Neuronal stem cell (in vitro differentiated cells): ENCODE results near the gene RIPPLY1.
A peak's percentile ranks its signal among the peaks of the same experiment; 100 is the strongest.

Experiments used
- DNase-seq: peaks from one replicate; pipeline ENCODE4 v3.0.0-alpha.2; 2013; ENCODE audit warnings: low spot score
- H2AFZ ChIP-seq: one replicate; pipeline ENCODE4 v1.6.1; 2013; ENCODE audit warnings: mild to moderate bottlenecking, low read length, inconsistent platforms
- H2AK5ac ChIP-seq: 2 replicates; pipeline ENCODE4 v1.6.1; 2013; ENCODE audit warnings: low read depth, mild to moderate bottlenecking, inconsistent platforms, low read length, moderate library complexity, mixed read lengths
- H2BK120ac ChIP-seq: 2 replicates; pipeline ENCODE4 v1.6.1; 2013; ENCODE audit warnings: low read depth, mild to moderate bottlenecking, inconsistent platforms, low read length, moderate library complexity, mixed read lengths
- H2BK12ac ChIP-seq: one replicate; pipeline ENCODE4 v1.6.1; 2013; ENCODE audit warnings: low read length, inconsistent platforms
- H2BK15ac ChIP-seq: 2 replicates; pipeline ENCODE4 v1.6.1; 2013; ENCODE audit warnings: mild to moderate bottlenecking, low read length, inconsistent platforms, mixed read lengths
- H2BK5ac ChIP-seq: one replicate; pipeline ENCODE4 v1.6.1; 2013; ENCODE audit warnings: inconsistent platforms, mild to moderate bottlenecking, low read length, moderate library complexity
- H3K14ac ChIP-seq: one replicate; pipeline ENCODE4 v1.6.1; 2013; ENCODE audit warnings: low read length, inconsistent platforms
- H3K18ac ChIP-seq: 2 replicates; pipeline ENCODE4 v1.6.1; 2013; ENCODE audit warnings: low read length, inconsistent platforms
- H3K23ac ChIP-seq: 2 replicates; pipeline ENCODE4 v1.6.1; 2013; ENCODE audit warnings: low read depth, mild to moderate bottlenecking, mixed read lengths, low read length, inconsistent platforms; ENCODE audit not compliant: poor library complexity
- H3K27ac ChIP-seq: replicated peaks from 3 replicates; pipeline ENCODE4 v1.5.1; 2013; ENCODE audit warnings: low read length, inconsistent platforms
- H3K27me3 ChIP-seq, 3 experiments: 2 replicates each; pipeline ENCODE4 v1.6.1; 2013; ENCODE audit warnings: low read length in 3 of 3, mild to moderate bottlenecking in 2 of 3, inconsistent platforms in 1 of 3, low read depth in 1 of 3, mixed read lengths in 1 of 3, moderate library complexity in 1 of 3; ENCODE audit not compliant: control insufficient read depth in 3 of 3, insufficient read depth in 3 of 3
- H3K36me3 ChIP-seq, 2 donors: replicated peaks in 1 of 2; 2 replicates each; pipeline ENCODE4 v1.6.1; 2013; ENCODE audit warnings: low read length in 2 of 2; ENCODE audit not compliant: control insufficient read depth in 2 of 2, insufficient read depth in 2 of 2
- H3K4ac ChIP-seq: 2 replicates; pipeline ENCODE4 v1.6.1; 2013; ENCODE audit warnings: inconsistent platforms, mild to moderate bottlenecking, low read length, moderate library complexity
- H3K4me1 ChIP-seq, 2 donors: 1 replicate in 1 of 2; 2 replicates in 1 of 2; pipeline ENCODE4 v1.6.1; 2013; ENCODE audit warnings: low read length in 2 of 2, low read depth in 1 of 2; ENCODE audit not compliant: control insufficient read depth in 2 of 2, insufficient read depth in 1 of 2
- H3K4me2 ChIP-seq: one replicate; pipeline ENCODE4 v1.6.1; 2013; ENCODE audit warnings: mild to moderate bottlenecking, low read length, inconsistent platforms; ENCODE audit not compliant: insufficient read depth, poor library complexity, severe bottlenecking
- H3K4me3 ChIP-seq, 2 donors: 2 replicates each; pipeline ENCODE4 v1.5.1; 2013; ENCODE audit warnings: low read length in 2 of 2, mild to moderate bottlenecking in 2 of 2, inconsistent platforms in 1 of 2, moderate library complexity in 1 of 2
- H3K79me1 ChIP-seq: one replicate; pipeline ENCODE4 v1.6.1; 2013; ENCODE audit warnings: low read depth, mild to moderate bottlenecking, inconsistent platforms, low read length, moderate library complexity
- H3K9ac ChIP-seq: one replicate; pipeline ENCODE4 v1.6.1; 2013; ENCODE audit warnings: mild to moderate bottlenecking, low read depth, low read length, inconsistent platforms; ENCODE audit not compliant: poor library complexity
- H3K9me3 ChIP-seq, 2 donors: replicated peaks in 1 of 2; 2 replicates each; pipeline versions ENCODE3 to v1.6.1; 2013; ENCODE audit warnings: low read length in 2 of 2, mild to moderate bottlenecking in 2 of 2, inconsistent platforms in 1 of 2, low read depth in 1 of 2, mixed read lengths in 1 of 2, moderate library complexity in 1 of 2; ENCODE audit not compliant: control insufficient read depth in 2 of 2, insufficient read depth in 1 of 2
- H4K8ac ChIP-seq: one replicate; pipeline ENCODE4 v1.6.1; 2013; ENCODE audit warnings: low read depth, mild to moderate bottlenecking, inconsistent platforms, low read length, moderate library complexity
- H4K91ac ChIP-seq: one replicate; pipeline ENCODE4 v1.6.1; 2013; ENCODE audit warnings: low read length, low read depth, mild to moderate bottlenecking, inconsistent platforms; ENCODE audit not compliant: poor library complexity
- WGBS, 2 donors: extraction: QIAGEN DNeasy Blood & Tissue Kit; methylation state at CpG; one replicate each; pipeline ENCODE4 v1.1.7; 2013; ENCODE audit warnings: missing lambda C conversion rate in 2 of 2, mixed read lengths in 1 of 2; ENCODE audit not compliant: insufficient read length in 2 of 2, insufficient replicate concordance in 1 of 2; ENCODE audit errors: extremely low coverage in 2 of 2; 5-methylcytosine and 5-hydroxymethylcytosine counted together

Gene RIPPLY1

GRCh38 chrX:106897259-106897658, 5.9 kb downstream of the RIPPLY1 start:
- no peak overlapping the region for H4K8ac ChIP-seq
- H3K18ac ChIP-seq: no peak overlapping the region
- peaks cover 0 to 2% of the 10 kb centered on the region in 2 donors for H3K4me1 ChIP-seq
- H3K4me3 ChIP-seq: no peak overlapping the region
- WGBS, 2 donors: no CpG with 5 or more reads among the region's 6 CpGs
- no peak overlapping the region for H2BK120ac ChIP-seq
- no peak overlapping the region for H2AK5ac ChIP-seq
- no peak overlapping the region for H2BK5ac ChIP-seq
- H4K91ac ChIP-seq: no peak overlapping the region
- H2BK15ac ChIP-seq: no peak overlapping the region
- peaks cover 0 to 15% (median 0%) of the 10 kb centered on the region in 3 experiments for H3K27me3 ChIP-seq
- H3K79me1 ChIP-seq: no peaks in the 10 kb centered on the region
- H3K36me3 ChIP-seq: no peaks in the 10 kb centered on the region
- no peak overlapping the region for H3K27ac ChIP-seq
- H3K23ac ChIP-seq: no peak overlapping the region
- no peak overlapping the region for H2BK12ac ChIP-seq
- peak overlapping the region; percentile 43 for H2AFZ ChIP-seq
- DNase-seq: no peak
- H3K4me2 ChIP-seq: no peak overlapping the region
- no peak overlapping the region for H3K4ac ChIP-seq
- no peaks in the 10 kb centered on the region for H3K9me3 ChIP-seq
- no peak overlapping the region for H3K9ac ChIP-seq
- H3K14ac ChIP-seq: no peak overlapping the region

DNA sequence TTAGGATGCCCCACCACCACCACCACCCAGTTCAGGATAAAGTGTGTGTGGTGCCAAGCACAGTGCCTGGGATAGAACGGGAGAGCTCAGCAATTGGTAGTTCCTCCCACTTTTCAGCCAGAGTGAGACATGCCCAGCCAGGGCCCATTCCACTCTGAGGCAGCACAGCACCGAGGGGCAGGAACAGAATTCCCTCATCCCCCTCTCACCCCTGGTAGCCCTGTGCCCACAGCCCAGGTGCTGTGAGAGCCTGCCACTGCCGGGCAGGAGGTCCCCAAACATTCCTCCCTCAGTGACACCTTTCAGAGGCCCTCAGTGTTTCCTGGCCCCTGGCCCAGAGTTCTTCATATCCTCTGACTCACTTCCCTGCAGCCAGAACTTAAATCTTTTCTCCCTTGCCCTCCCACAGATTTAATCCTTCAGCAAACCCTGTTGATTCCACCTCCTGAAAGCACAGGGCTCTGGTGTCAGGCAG, 8.1 kb downstream of the RIPPLY1 start:
- no peak overlapping the region for H2AFZ ChIP-seq
- H3K79me1 ChIP-seq: no peaks in the 10 kb centered on the region
- peaks cover 0 to 2% of the 10 kb centered on the region in 2 donors for H3K4me1 ChIP-seq
- no peak overlapping the region for H2BK15ac ChIP-seq
- H2BK5ac ChIP-seq: no peak overlapping the region
- no peak overlapping the region for H2BK12ac ChIP-seq
- H2AK5ac ChIP-seq: no peak overlapping the region
- no peak overlapping the region for H3K18ac ChIP-seq
- H3K9ac ChIP-seq: no peak overlapping the region
- no peak for DNase-seq
- H4K91ac ChIP-seq: no peak overlapping the region
- WGBS, 2 donors: no CpG with 5 or more reads among the region's 3 CpGs
- H3K9me3 ChIP-seq: no peaks in the 10 kb centered on the region
- no peak overlapping the region for H3K4me2 ChIP-seq
- no peak overlapping the region for H3K27ac ChIP-seq
- no peak overlapping the region for H3K4ac ChIP-seq
- no peak overlapping the region for H4K8ac ChIP-seq
- peaks cover 0 to 9% (median 0%) of the 10 kb centered on the region in 3 experiments for H3K27me3 ChIP-seq
- no peak overlapping the region for H3K23ac ChIP-seq
- H3K36me3 ChIP-seq: no peaks in the 10 kb centered on the region
- no peak overlapping the region for H2BK120ac ChIP-seq
- H3K4me3 ChIP-seq: no peak overlapping the region
- no peak overlapping the region for H3K14ac ChIP-seq

DNA sequence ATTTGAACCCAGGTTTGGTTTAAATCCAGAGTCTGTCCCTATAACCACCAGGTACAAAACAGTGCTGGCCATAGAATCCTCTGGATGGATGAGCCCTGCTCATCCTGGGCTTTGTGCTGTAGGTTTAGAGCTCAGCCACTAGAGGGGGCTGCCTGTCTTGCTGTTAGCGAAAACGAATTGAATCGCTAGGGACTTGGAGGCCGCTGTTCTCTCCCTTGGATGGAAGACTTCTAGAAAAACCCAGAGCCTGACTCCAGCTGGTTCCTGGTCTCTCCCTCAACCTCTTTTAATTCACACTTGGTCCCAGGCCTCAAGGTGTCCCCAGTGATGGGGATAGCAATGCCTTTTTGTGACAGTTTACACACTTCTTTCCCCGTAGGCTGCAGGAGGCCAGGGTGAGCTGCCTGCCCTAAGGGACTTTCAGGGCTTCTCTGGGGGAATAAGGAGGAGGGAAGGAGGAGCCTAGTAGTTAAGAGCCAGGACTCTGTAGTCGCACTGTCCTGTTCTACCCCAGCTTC, 8.7 kb downstream of the RIPPLY1 start:
- Histone ChIP-seq H4K91ac (no peak overlapping the region), H3K9ac (no peak overlapping the region), H3K9me3 (no peaks in the 10 kb centered on the region), H3K27ac (no peak overlapping the region), H3K4me2 (no peak overlapping the region), H2AFZ (peak overlapping the region; percentile 72), H2AK5ac (no peak overlapping the region), H3K14ac (no peak overlapping the region), H3K36me3 (no peaks in the 10 kb centered on the region), H3K4me1 (peaks cover 0 to 2% of the 10 kb centered on the region in 2 donors), H3K4me3 (no peak overlapping the region), H3K18ac (no peak overlapping the region), H3K79me1 (no peaks in the 10 kb centered on the region), H2BK15ac (no peak overlapping the region), H3K23ac (no peak overlapping the region), H2BK5ac (no peak overlapping the region), H2BK120ac (no peak overlapping the region), H4K8ac (no peak overlapping the region), H3K4ac (no peak overlapping the region), H2BK12ac (no peak overlapping the region), H3K27me3 (peaks cover 0 to 6% (median 0%) of the 10 kb centered on the region in 3 experiments)
- WGBS, 2 donors: no CpG with 5 or more reads among the region's 6 CpGs
- DNase-seq: peak; percentile 40

DNA sequence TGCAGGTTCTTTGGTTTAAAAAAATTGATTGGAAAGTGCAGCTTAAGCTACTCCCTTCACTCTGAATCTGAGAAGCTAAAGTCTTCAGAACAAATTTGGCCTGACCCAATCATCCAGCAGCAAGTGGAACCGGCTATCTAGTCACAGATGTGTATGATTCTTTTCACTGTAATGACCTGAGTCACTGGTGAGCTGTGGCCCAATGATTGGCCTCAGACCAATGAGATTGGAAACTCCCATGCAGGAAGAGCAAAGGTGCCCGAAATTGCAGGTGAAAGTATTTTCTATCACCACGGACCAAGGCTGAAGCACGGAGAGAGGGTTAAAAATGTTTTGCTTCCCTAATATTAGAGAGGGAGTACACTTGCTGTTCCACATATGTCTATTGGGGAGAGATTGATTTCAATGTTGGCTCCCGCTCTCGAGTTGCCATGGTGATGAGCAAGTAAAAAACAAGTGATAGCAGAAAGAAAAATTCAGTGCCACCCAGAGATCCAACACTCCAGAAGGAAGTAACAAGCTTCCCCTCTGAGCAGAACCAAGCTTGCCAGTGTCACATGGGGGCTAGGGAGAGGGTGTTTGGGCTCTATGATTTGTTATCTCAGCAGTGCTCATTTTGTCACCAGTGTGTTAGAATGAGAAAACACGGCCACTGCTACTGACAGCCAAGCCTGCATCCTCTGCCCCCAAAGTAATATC, 11.2 kb downstream of the RIPPLY1 start:
- WGBS, 2 donors: no CpG with 5 or more reads among the region's 7 CpGs
- no peaks in the 10 kb centered on the region for H3K9me3 ChIP-seq
- no peak overlapping the region for H3K14ac ChIP-seq
- no peak overlapping the region for H3K4me2 ChIP-seq
- no peak overlapping the region for H2AK5ac ChIP-seq
- H2BK5ac ChIP-seq: no peak overlapping the region
- no peak overlapping the region for H2BK15ac ChIP-seq
- H3K4me3 ChIP-seq: no peak overlapping the region
- no peak overlapping the region for H3K23ac ChIP-seq
- H4K91ac ChIP-seq: no peak overlapping the region
- no peak overlapping the region for H2BK120ac ChIP-seq
- H2AFZ ChIP-seq: no peak overlapping the region
- peaks cover 0 to 6% (median 0%) of the 10 kb centered on the region in 3 experiments for H3K27me3 ChIP-seq
- no peak overlapping the region for H3K27ac ChIP-seq
- no peaks in the 10 kb centered on the region for H3K79me1 ChIP-seq
- H3K4ac ChIP-seq: no peak overlapping the region
- no peaks in the 10 kb centered on the region for H3K36me3 ChIP-seq
- no peak for DNase-seq
- H3K18ac ChIP-seq: no peak overlapping the region
- H2BK12ac ChIP-seq: no peak overlapping the region
- no peak overlapping the region for H3K9ac ChIP-seq
- H4K8ac ChIP-seq: no peak overlapping the region
- no peaks in the 10 kb centered on the region for H3K4me1 ChIP-seq
